GM12892 (cell line): ENCODE measurements around the gene OR10A3.

Experiments
- POLR2A ChIP-seq: IDR thresholded peaks from 2 replicates; pipeline ENCODE4 v1.6.1; 2011; ENCODE audit warnings: low read depth, low read length, control low read depth
- POLR2AphosphoS5 ChIP-seq: IDR thresholded peaks from 2 replicates; pipeline ENCODE4 v1.6.1; 2011; ENCODE audit warnings: low read depth, low read length, control low read depth
- TAF1 ChIP-seq: IDR thresholded peaks from 2 replicates; pipeline ENCODE4 v1.6.1; 2011; ENCODE audit warnings: low read depth, mild to moderate bottlenecking, control low read depth, low read length, borderline replicate concordance

- TF ChIP-seq POLR2A (no peak), TAF1 (no peak), POLR2AphosphoS5 (no peak)
These were observed 30.3 kb upstream of the OR10A3 start for GRCh38 chr11:7971846-7972245.
